GM18508 (cell line): ENCODE measurements around the gene KIRREL3.

Experiments used
- ATAC-seq: cut with Tn5 transposase; IDR thresholded peaks from one replicate; pipeline ENCODE4 v1.9.1; 2021; ENCODE audit warnings: moderate number of reproducible peaks; ENCODE audit not compliant: insufficient read depth, unreplicated experiment

The KIRREL3 gene

DNA sequence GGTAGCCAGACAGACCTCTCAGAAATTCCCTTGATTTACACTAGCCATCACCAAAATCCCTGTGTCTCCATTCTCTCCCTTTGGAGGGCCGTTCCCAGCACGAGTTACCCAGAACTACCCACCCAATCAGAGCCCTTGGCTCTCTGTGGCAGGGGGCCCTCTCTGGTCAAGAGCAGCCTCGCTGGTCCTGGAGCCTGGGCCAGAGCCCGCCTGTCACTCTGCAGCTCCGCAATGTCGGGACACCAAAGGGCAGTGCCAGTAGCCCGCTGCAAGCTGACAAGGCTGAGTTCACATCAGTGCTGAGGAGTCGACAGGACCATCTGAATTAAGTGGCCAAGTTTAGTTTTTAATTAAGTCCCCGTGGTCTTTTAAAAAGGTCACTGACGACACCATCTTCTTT, 403.5 kb downstream of the KIRREL3 start:
- no peak for ATAC-seq

DNA sequence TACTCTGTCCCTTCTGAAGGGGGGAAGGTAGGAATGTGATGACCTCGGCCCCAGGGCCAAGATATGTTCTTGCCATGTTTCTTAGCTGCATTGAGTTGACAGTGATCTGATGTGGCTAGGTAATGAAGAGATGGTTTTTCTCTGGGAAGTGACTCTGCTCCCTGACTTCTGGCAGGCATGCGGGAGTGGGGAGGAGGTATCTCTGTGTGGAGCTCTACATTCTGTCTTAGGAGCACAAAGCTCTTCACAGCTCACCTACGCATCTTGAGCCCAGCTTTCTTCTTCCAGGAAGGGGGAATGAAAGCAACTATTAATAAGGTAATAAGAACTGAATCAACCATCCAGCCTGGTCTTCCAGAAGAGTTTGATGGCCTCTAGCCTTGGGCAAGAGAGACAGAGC, 404.1 kb downstream of the KIRREL3 start:
- no peak for ATAC-seq

DNA sequence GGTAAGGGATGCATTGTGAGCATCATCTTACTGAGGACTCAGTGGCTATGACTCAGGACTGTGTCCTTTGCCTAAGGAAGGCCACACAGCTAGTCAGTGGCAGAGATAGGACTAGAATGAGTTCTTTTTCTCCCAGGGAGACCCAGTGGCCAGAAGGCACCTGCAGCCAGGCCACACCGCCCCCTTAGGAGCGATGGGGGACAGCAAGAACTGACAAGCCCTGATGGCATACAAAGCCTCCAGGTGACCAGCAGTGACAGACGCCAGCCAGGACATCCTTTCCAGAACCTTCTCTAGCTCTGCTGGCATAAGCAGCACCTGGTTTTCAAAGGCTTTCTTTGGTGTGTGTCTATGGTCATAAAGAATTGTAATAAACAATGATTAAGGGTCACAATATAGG, 405.0 kb downstream of the KIRREL3 start:
- ATAC-seq = no peak

DNA sequence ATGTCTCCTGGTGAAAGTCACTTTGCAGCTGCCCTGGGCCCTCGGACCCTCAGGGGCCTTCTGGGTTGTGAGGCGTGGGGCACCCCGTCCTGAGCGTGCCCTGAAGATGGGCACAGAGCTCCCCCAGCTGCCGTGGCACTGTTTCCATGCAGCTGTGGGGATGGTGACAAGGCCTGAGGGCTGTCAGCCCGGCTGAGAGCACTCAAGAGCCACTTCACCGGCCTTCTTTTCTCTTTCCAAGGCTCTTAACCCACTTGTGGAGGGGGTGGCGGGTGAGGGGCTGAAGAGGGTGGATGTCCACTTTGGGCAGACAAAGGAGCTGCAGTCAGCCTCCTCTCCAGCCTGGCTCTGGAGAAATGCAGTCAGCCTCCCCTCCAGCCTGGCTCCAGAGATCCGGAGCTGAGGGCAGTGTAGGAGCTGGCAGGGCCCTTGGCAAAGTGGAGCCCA, 405.6 kb downstream of the KIRREL3 start:
- no peak for ATAC-seq

DNA sequence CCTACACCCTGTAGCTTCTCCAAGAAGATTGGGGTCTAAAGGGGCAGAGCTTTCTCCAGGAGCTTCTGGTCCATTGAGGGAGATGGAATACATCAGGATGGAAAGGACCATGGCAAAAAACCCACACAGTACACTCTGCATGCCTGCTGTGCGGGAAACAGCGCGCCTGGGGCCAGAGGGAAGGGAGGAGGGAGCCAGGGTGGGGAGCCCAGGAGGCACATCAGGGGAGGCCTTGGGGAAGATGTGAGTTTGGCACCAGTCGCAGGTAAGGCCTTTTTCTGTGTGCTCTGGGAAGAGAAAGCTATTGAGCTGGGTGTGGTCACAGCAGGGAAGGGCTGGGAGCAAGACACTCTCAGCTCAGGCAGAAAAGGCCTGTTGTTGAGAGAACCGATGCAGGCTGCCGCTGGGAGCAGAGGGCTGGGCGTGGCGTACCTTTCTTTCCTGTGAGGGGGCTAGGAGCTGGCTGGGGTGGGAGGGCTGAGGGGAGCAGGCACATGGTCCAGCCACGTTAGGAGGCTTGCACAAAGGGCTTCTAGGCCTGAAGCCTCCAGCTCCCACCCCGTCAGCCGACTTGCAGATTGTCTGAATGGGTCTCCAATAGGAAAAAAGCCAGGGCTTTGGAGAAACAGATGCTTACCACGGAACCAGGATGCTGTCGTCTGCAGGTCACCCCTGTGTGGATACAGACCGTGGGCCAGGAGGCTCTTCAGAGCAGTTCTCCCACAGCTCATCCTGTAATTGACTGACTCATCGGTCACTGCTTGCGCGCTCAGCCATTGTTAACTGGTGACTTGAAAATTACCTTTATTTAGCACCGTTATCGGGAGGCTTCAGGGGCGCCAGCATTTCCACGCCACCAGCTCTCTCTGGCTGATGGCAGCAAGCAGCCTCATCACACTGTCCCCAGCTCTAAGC, 407.8 kb downstream of the KIRREL3 start:
- no peak for ATAC-seq

DNA sequence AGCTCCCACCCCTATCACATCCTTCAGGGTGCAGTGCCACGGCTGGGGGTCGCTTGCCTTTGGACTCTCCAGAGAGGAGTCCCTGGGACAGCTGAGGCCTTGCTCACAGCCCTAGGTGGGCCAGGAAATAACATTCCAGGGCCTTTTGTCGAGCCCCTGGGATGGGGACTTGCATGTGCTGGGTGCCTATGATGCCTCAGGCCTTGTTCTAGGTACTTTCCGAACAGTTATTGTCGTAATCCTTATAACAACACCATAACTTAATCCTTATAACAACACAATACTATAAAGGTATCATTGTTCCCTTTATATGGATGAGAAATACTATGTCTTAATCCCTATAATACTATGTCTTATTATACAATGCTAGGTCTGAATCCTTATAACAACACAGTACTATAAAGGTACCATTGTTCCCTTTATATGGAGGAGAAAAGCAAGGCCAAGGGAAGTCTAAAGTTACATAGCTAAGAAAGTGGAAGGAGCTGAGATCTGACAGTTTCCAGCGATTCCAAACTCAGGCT, 408.5 kb downstream of the KIRREL3 start:
- no peak for ATAC-seq

DNA sequence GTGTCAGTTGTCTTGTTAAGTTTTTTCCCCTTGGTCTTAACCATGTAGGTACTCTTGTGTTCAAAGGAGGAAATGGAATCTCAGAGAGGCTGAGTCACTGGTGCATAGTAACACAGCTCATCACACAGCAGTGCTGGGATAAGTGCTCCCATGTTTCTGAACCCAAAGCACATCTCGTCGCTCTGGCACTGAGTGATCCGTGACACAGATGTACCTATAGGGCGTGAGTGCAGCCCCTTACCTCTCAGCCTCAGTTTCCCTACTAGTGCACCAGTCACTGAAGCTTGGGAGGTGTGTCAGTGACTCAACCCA, 411.1 kb downstream of the KIRREL3 start:
- no peak for ATAC-seq

DNA sequence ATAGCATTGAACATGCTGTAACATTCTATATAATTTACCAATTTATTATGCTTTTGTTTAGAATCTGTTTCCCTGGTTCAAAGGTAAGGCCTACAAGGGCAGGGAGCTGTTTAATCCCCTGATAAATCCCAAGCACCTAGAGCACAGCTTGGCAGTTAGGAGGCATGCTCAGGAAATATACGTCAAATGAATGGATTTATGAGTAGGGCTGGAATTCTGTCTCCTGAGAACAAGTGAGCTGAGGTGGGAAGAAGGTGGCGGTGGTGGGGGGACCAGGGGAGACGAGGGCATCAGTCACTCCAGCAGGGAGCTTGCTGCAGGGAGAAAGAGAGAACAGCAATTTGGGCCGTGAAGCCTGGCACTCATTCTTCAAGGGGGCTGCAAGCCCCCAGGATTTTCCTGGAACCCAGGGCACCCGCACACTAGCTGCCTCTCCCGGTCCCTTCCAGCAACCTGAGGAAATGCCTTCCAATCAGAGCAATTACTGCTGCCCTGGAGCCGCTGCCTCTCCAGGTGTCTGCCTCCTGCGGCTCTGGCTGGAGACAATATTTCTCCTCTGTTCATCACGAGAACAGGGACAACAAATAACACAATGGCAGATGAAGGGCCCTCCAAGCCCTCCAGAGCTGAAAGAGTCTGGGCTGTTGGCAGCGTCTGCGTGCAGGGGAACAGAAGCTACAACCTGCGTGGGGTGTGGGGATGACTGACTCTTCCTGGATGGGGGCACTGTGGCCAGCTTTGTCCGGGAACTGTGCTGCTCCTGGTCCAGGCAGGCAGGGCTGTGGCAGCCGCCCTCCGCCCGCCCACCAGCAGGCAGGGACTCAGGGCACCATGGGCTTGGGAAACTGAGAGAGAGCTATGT, 411.7 kb downstream of the KIRREL3 start:
- ATAC-seq = no peak

DNA sequence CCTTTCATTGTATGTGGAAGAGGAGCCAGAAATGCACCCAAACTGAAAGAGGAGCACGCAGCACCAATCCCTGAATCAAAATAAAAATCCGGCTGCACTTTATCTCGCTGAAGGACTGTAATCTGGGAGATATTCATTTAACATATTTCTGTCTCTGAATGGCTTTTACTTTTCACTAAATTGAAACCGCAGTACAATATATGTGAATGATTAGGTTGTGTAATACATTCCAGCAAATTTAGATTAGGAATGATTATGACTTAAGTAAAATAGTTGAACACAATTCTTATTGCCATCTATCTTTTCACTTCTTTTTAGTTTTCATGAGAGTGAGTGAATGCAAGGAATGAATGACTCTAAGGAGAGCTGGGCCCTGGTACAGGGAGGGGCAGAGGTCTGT, 413.0 kb downstream of the KIRREL3 start:
- ATAC-seq = no peak

DNA sequence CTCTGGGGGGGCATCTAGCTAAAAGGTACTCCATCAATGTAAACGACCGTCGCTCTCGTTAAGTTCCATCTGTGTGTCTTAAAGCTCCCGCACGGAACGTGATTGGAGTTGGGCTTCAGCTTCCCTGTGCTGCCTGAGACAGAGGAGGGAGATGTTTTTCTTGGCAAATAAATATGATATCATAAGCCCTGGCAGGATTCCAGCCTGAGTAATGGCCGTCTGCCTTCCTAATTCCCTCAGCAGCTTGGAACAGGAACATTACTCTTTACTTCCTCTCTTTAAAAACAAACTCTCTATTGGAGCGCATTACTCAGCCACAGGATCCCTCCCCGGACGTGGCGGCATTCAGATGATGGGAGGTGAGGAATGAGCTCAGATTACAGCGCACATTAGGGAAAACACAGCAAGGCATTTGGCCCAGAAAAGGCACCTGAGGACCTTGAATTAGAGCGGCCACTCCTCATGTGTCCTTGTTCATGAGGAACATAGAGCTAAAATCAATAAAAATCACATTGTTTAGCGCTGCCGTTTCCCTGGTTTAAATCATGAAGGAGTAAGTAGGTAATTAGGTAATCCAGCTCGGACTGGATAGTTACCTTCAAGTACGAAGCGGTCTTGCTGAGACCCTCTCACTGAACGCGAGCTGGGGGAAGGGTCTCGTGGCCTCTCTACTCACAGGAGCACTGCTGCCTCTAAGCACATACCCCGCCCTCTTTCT, 414.6 kb downstream of the KIRREL3 start:
- no peak for ATAC-seq

DNA sequence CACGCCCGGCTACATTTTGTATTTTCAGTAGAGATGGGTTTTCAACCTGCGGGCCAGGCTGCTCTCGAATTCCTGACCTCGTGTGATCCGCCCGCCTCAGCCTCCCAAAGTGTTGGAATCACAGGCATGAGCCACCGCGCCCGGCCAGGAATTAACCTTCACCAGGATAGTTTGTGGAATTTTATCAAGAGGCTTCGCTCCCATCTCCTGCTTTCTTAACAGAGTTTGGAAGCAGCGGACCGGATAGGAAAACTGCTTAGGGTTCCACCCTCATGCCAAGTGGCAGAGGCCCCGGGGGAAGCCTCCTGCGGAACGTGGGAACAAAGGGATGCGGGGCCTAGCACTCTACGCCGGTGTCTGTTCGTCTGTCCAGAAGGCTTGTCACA, 415.2 kb downstream of the KIRREL3 start:
- no peak for ATAC-seq

DNA sequence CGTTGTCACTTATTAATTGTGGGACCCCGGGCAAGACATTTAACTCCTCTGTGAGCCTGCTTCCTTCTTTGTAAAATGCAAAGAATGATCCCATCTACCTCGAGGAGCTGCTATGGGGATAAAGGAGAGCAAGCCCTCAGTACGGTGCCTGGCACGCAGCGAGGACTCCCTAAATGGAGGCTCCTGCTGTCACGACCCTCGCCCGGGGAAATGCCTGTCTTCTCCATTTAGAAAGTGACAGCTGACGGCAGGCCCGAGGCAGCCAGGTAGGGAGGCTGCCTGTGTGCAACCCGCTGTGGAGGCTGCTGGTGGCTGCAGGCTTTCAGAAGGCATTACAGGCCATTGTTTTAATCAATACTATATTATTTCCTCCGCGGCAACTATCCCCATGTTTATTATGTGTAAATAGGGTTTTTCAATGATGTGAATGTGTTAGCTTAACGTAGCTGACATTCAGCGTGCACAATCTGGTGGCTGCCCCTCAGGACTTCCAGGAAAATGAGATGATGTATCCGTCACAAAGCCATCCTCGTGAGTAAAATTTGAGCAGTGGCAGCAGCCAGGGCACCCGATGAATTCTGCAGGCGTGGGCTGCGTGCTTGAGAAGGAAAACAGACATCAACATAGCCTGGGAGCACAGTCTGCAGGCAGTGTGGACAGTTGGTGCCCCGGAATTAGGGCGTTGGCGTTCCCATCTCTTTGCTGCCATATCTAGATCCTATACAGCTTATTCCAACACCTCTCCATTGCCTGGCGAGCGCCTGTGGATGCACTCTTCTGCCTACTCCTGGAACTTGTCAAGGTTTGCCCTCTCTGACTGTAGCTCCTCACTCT, 416.8 kb downstream of the KIRREL3 start:
- ATAC-seq = no peak

DNA sequence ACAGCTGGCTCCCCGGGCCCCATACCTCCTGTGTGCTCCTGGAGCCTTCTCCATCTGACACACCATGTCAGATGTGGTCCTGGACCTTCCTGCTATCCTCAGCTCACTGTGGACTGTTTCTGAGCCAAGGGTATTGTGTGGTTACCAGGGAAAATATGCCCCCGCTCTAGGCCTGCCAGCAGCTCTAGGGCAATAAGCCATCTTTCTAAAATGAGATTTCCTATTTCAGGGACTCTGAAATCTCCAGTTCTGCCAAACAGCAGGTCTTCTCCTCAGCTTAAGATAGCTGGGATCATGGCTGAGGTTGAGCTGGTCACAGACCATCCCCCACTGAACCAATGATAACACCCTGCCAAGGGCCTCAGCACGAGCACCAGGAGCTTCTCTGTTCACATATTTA, 417.5 kb downstream of the KIRREL3 start:
- ATAC-seq = no peak

DNA sequence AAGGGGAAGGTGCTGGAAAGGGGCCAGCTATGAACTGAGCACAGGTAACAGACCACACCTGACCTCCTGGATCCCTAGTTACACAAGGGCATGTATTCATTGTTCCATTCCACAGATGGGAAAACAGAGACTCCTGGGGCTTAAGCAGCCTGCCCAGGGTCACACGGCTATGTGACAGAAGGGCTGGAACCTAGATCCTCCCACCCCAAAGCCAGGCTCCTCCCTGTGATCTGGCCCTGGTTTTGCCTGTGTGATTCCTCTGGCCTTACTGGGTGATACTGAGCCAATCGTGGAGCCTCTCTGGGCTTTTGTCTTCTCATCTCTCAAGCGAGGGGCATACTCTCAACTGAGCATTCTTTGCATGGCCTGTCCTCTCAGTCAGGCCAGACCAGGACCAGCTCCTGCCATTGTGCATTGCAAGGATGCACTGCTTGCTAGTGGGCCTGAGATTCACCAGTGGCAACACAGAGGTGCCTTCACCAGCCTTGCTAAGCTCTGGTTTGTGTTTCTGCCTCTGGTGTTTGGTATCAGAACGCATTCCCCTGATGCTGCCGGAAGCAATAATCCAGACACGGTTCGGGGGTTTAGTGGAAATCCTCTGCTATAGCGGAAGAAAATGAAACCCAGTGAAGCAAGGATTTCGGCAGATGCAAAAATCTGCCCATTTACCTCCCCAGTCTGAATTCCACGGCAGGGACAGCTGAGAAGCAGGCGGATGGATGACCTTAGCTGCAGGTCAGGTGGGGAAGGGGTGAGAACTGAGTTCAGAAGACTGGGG, 418.5 kb downstream of the KIRREL3 start:
- no peak for ATAC-seq

DNA sequence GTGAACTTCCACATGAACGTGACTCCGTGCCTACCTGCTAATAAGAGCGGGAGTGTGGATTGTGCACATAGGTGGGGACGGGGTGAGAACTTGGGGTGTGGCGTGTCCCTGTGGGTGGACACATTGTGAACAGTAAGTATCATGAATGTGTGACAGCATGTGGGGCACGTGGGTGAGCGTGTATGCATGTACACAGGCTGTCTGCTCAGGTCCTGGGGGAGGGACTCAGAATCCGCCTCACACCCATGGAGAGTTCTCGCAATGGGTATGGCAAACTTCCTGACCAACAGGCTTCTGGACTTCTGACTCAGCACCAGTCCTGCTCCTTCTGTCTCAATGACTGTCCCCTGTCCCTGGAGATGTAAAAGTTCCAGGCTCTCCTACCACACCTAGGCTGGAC, 422.1 kb downstream of the KIRREL3 start:
- no peak for ATAC-seq

DNA sequence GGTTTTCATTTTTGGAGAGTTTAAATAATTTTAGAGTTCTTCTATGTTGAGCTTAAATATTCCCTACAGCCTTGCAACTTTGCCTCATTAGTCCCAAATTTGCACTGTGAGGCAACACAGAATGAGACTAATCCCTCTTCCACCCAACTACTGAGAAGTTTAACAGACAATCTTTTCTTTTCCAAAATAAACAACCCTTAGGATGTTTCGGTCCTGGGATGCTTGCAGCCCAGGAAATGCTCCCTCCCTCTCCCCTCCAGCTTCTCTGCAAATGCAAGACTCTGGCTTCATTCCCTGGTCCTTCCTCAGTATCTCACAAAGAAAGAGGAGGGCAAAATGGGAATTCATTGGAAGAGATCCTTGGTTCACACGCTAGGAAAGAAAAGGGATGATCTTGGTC, 422.5 kb downstream of the KIRREL3 start:
- ATAC-seq = no peak

DNA sequence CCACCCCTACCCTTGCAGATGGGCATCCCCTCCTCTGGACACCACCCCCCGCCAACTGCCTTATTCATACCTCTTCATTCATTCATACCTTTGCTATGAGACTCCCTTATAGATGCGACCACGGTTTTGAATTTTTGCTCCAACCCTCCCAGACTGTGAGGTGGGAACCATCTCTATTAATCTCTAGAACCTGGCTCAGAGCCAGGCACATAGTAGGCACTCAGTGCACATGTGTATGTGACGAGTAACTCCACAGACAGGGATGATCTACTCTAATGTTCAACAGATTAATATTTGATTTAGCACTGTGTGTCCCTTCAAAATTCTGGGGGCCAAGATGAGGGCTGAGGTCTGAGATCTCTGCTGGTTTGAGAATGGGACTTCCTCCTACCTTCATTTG, 424.7 kb downstream of the KIRREL3 start:
- ATAC-seq = no peak

DNA sequence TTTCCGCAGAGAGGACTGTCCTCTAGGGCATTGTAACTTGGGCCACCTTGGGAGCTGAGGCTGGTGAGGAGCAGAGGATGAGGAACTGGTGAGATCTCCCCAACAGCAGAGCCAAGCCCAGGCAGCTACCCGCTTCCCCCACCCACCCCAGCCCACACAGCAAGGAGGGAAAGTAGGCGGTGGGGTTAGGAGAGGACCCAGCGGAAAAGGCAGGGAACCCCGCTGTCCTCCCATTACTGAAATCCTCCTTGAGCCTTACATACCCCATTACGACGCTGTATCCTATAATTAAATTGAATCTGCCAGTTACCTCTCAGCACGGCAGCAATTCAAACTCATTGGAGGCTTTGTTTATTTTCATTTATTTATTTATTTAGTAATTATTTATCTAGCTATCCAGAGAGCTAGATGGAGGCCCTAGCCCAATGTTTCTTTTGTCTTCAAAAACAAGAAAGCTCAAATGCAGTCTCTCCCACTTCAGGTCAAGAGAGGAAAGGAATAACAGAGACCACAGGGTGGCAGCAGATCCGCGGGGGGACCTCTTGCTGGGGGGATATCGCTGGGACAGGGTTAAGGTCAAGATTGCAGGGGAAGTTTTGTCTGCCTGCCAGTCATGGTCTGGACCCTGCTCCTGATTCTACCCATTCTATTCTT, 427.1 kb downstream of the KIRREL3 start:
- no peak for ATAC-seq

DNA sequence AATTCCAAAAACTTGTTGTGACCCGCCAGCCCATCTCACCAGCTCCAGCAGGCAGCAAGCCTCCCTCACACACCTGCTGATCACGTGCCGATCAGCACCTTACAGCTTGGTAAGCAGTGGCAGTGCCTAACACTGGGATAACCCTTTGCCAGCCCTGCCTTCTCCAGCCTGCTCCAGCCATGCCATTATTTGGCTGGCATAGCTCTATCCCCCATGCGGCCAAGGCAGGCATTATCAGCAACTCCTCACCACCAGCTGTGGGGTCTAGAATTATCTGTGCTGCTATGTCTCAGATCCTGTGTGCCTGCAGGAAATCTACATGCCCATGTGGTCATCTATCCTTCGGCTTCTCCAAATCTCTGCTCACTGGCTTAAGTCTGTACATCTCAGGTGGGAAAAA, 430.1 kb downstream of the KIRREL3 start:
- ATAC-seq = no peak
